Liver (tissue), 9 donors: ENCODE measurements around the gene ADIG. TPM values are rescaled to one million over a fixed set of nuclear protein-coding genes. Genes with fewer than 3 reads are reported as not detected.

ENCODE experiments used
- DNase-seq: peaks from one replicate; pipeline ENCODE4 v3.0.0-alpha.2; 2017; ENCODE audit warnings: low spot score
- H3K27ac ChIP-seq, 2 donors: one replicate each; pipeline ENCODE4 v1.7.0; 2013; ENCODE audit warnings: inconsistent platforms in 2 of 2, low read length in 2 of 2, control low read depth in 1 of 2, low read depth in 1 of 2, mild to moderate bottlenecking in 1 of 2
- H3K27me3 ChIP-seq, 4 donors: one replicate each; pipeline versions ENCODE4 v1.6.1 to v1.7.0; 2013; ENCODE audit warnings: low read length in 3 of 4, inconsistent platforms in 1 of 4, mild to moderate bottlenecking in 1 of 4, moderate library complexity in 1 of 4; ENCODE audit not compliant: control insufficient read depth in 4 of 4, insufficient read depth in 4 of 4
- H3K36me3 ChIP-seq, 4 donors: one replicate each; pipeline versions ENCODE4 v1.6.1 to v1.7.0; 2013; ENCODE audit warnings: low read length in 3 of 4, mild to moderate bottlenecking in 3 of 4, low read depth in 1 of 4, moderate library complexity in 1 of 4; ENCODE audit not compliant: control insufficient read depth in 4 of 4, insufficient read depth in 3 of 4
- H3K4me1 ChIP-seq, 4 donors: one replicate each; pipeline versions ENCODE4 v1.6.1 to v1.7.0; 2013; ENCODE audit warnings: low read length in 3 of 4, mild to moderate bottlenecking in 3 of 4, moderate library complexity in 1 of 4; ENCODE audit not compliant: control insufficient read depth in 4 of 4, insufficient read depth in 4 of 4
- H3K4me3 ChIP-seq, 3 donors: one replicate each; pipeline versions ENCODE4 v1.6.1 to v1.7.0; 2013; ENCODE audit warnings: low read length in 3 of 3, control low read depth in 1 of 3, low read depth in 1 of 3, mild to moderate bottlenecking in 1 of 3
- H3K9ac ChIP-seq, 2 donors: one replicate each; pipeline ENCODE4 v1.7.0; 2013; ENCODE audit warnings: low read length in 2 of 2, mild to moderate bottlenecking in 2 of 2, moderate library complexity in 2 of 2, control low read depth in 1 of 2, low read depth in 1 of 2
- H3K9me3 ChIP-seq, 4 donors: one replicate each; pipeline versions ENCODE4 v1.6.1 to v1.7.0; 2013; ENCODE audit warnings: low read length in 3 of 4; ENCODE audit not compliant: control insufficient read depth in 4 of 4
- CTCF ChIP-seq: fragments of 150-350 bp; IDR thresholded peaks from 2 replicates; pipeline ENCODE4 v1.5.1; 2017; ENCODE audit warnings: improper control_type of control experiment, low read depth, low read length; ENCODE audit not compliant: missing input control
- EGR1 ChIP-seq, 2 donors: IDR thresholded peaks; 2 replicates each; pipeline ENCODE4 v1.6.1; 2016 to 2018; ENCODE audit warnings: antibody characterized with exemption in 2 of 2, low read depth in 2 of 2
- FOXA2 ChIP-seq: IDR thresholded peaks from 2 replicates; pipeline ENCODE4 v1.6.1; 2016; ENCODE audit warnings: antibody characterized with exemption
- GABPA ChIP-seq, 2 donors: IDR thresholded peaks in 1 of 2; conservative IDR thresholded peaks in 1 of 2; 2 replicates each; pipeline ENCODE4 v1.6.1; 2016; ENCODE audit warnings: antibody characterized with exemption in 2 of 2, mild to moderate bottlenecking in 1 of 2, moderate library complexity in 1 of 2
- NR2F2 ChIP-seq: IDR thresholded peaks from 2 replicates; pipeline ENCODE4 v1.6.1; 2016; ENCODE audit warnings: antibody characterized with exemption
- RAD21 ChIP-seq, 2 donors: IDR thresholded peaks; 2 replicates each; pipeline ENCODE4 v1.6.1; 2016; ENCODE audit warnings: antibody characterized with exemption in 2 of 2, mild to moderate bottlenecking in 2 of 2
- SP1 ChIP-seq: IDR thresholded peaks from 2 replicates; pipeline ENCODE4 v1.6.1; 2018; ENCODE audit warnings: antibody characterized with exemption, mild to moderate bottlenecking
- TAF1 ChIP-seq: conservative IDR thresholded peaks from 2 replicates; pipeline ENCODE4 v1.6.1; 2016; ENCODE audit warnings: antibody characterized with exemption, mild to moderate bottlenecking
- YY1 ChIP-seq: IDR thresholded peaks from 2 replicates; pipeline ENCODE4 v1.6.1; 2016; ENCODE audit warnings: antibody characterized with exemption, mild to moderate bottlenecking
- WGBS: extraction: QIAGEN DNeasy Blood & Tissue Kit; methylation state at CpG from one replicate; pipeline ENCODE4 v1.1.7; 2013; 5-methylcytosine and 5-hydroxymethylcytosine counted together
- polyA plus RNA-seq, 2 donors: library from polyadenylated mRNA; stranded (reverse) in 1 of 2; unstranded in 1 of 2; fragments of 200-250 nt in 1 of 2; fragments of >200 nt in 1 of 2; fragmentation: Nextera tagmentation in 1 of 2; extraction: Ambion mirVana in 1 of 2; gene quantifications; one replicate each; pipeline versions ENCODE4 v1.2.1 to v1.2.3, GENCODE V29; 2013 to 2015
- total RNA-seq, 2 donors: library from RNA; depleted of rRNA; stranded (reverse); fragments of >200 nt; gene quantifications; one replicate each; pipeline ENCODE4 v1.2.3, GENCODE V29; 2014
- TF ChIP-seq, protein P1 (sequence below): IDR thresholded peaks from 2 replicates; pipeline ENCODE4 v1.6.1; 2016; ENCODE audit warnings: antibody characterized with exemption
- TF ChIP-seq, protein P2 (sequence below): IDR thresholded peaks from 2 replicates; pipeline ENCODE4 v1.6.1; 2016; ENCODE audit warnings: antibody characterized with exemption, mild to moderate bottlenecking
- donor health status: healthy.
- donor health status: healthy.
- donor health status: healthy.
- donor health status: healthy.
- donor health status: healthy.

Gene ADIG
- total and polyA plus RNA-seq, 4 donors, result not detected

DNA sequence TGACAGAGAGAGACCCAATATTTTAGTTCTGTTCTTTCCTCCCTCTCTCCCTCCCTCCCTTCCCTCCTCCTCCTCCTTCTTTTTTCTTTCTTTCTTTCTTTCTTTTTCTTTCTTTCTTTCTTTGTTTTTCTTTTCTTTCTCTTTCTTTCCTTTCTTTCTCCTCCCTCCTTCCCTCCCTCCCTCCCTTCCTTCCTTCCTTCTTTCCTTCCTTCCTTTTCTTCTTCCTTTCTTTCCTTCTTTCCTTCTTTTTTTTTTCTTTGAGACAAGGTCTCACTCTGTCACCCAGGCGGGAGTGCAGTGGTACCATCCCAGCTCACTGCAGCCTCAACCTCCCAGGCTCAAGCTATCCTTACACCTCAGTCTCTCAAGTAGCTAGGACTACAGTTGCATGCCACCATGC lies 49.0 kb downstream of the ADIG start:
- H3K9me3 ChIP-seq, result no peaks in the 10 kb centered on the region
- DNase-seq, result no peak
- no peaks in the 10 kb centered on the region for H3K4me1 ChIP-seq
- WGBS, result 82% methylated on average over 1 of the region's 1 CpG
- no peak overlapping the region for H3K9ac ChIP-seq
- H3K27me3 ChIP-seq, result no peaks in the 10 kb centered on the region
- TF ChIP-seq NR2F2, result no peak
- no peak for TF ChIP-seq CTCF
- TF ChIP-seq SP1, result no peak
- TF ChIP-seq TAF1, result no peak
- TF ChIP-seq, protein P1, sequence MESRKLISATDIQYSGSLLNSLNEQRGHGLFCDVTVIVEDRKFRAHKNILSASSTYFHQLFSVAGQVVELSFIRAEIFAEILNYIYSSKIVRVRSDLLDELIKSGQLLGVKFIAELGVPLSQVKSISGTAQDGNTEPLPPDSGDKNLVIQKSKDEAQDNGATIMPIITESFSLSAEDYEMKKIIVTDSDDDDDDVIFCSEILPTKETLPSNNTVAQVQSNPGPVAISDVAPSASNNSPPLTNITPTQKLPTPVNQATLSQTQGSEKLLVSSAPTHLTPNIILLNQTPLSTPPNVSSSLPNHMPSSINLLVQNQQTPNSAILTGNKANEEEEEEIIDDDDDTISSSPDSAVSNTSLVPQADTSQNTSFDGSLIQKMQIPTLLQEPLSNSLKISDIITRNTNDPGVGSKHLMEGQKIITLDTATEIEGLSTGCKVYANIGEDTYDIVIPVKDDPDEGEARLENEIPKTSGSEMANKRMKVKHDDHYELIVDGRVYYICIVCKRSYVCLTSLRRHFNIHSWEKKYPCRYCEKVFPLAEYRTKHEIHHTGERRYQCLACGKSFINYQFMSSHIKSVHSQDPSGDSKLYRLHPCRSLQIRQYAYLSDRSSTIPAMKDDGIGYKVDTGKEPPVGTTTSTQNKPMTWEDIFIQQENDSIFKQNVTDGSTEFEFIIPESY, result no peak
- no peak for TF ChIP-seq EGR1 (IDR thresholded peaks at IDR 0.05; ENCODE audit: low read depth in 2 of 2)
- TF ChIP-seq FOXA2, result no peak
- TF ChIP-seq YY1, result no peak
- no peak for TF ChIP-seq GABPA (IDR thresholded peaks at IDR 0.05 in 1 of 2, conservative IDR thresholded peaks at IDR 0.05 in 1 of 2)
- no peak for TF ChIP-seq RAD21 (IDR thresholded peaks at IDR 0.05)
- H3K36me3 ChIP-seq, result no peaks in the 10 kb centered on the region
- no peak overlapping the region for H3K4me3 ChIP-seq
- no peak overlapping the region for H3K27ac ChIP-seq

GRCh38 chr20:38630727-38631126 lies 49.7 kb downstream of the ADIG start:
- Histone ChIP-seq H3K9ac (no peak overlapping the region), H3K4me1 (no peaks in the 10 kb centered on the region)
- 82% methylated on average over 6 of the region's 6 CpGs for WGBS

More at GRCh38 chr20:38630727-38631126, 49.7 kb downstream of the ADIG start:
- H3K9me3 ChIP-seq, result no peaks in the 10 kb centered on the region
- no peak for DNase-seq
- TF ChIP-seq GABPA (IDR thresholded peaks at IDR 0.05 in 1 of 2, conservative IDR thresholded peaks at IDR 0.05 in 1 of 2) (no peak), RAD21 (IDR thresholded peaks at IDR 0.05) (no peak), SP1 (no peak), YY1 (no peak)
- TF ChIP-seq, protein P2, sequence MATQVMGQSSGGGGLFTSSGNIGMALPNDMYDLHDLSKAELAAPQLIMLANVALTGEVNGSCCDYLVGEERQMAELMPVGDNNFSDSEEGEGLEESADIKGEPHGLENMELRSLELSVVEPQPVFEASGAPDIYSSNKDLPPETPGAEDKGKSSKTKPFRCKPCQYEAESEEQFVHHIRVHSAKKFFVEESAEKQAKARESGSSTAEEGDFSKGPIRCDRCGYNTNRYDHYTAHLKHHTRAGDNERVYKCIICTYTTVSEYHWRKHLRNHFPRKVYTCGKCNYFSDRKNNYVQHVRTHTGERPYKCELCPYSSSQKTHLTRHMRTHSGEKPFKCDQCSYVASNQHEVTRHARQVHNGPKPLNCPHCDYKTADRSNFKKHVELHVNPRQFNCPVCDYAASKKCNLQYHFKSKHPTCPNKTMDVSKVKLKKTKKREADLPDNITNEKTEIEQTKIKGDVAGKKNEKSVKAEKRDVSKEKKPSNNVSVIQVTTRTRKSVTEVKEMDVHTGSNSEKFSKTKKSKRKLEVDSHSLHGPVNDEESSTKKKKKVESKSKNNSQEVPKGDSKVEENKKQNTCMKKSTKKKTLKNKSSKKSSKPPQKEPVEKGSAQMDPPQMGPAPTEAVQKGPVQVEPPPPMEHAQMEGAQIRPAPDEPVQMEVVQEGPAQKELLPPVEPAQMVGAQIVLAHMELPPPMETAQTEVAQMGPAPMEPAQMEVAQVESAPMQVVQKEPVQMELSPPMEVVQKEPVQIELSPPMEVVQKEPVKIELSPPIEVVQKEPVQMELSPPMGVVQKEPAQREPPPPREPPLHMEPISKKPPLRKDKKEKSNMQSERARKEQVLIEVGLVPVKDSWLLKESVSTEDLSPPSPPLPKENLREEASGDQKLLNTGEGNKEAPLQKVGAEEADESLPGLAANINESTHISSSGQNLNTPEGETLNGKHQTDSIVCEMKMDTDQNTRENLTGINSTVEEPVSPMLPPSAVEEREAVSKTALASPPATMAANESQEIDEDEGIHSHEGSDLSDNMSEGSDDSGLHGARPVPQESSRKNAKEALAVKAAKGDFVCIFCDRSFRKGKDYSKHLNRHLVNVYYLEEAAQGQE, result no peak
- no peaks in the 10 kb centered on the region for H3K36me3 ChIP-seq
- no peak overlapping the region for H3K4me3 ChIP-seq
- no peak overlapping the region for H3K27ac ChIP-seq
- H3K27me3 ChIP-seq, result no peaks in the 10 kb centered on the region
